ENCODE results near the gene ADAMTS7.
A peak's percentile ranks its signal among the peaks of the same experiment; 100 is the strongest.
"Not testable (repeated sequence)": the region's sequence is repeated elsewhere in the genome, so short reads cannot be mapped to it uniquely, and the experiment has no call there.

ADAMTS7 gene

DNA sequence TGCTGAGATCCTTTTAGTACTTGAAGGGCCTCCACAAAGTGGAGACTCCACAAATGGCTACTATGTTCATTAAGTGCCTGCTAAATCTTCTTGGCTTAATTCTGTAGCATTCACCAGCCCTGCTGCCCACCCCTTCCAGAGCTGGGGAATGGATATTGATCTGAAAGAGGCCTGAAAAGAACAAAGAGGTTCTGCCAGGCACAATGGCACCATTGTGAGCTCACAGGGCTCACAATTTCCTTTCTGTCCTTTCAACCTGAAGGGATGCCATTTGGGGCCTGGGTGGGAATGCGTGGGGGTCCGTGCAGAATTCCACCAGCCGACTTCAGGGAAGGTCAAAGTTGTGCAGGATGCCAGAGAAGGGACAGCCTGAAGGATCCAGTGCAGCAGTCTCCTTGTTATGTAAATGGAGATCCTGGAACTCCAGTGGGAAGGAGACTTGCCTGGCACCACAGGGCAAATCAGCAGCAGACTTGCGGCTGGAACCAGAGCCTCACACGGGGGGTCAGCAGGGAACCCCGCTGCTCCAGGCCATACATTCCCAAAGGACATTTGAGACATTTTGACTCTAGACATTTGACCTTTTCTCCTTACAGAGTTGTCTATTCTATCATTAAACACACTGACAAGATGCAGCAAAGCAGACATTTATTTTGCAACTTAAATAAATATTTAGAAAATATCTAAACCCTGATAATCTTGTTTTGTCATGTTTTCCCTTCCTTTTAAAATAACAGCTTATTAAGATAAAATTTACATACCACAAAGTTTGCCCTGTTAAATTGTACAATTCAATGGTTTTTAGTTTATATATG, 39.9 kb upstream of the ADAMTS7 start:
- TF ChIP-seq, protein P1, sequence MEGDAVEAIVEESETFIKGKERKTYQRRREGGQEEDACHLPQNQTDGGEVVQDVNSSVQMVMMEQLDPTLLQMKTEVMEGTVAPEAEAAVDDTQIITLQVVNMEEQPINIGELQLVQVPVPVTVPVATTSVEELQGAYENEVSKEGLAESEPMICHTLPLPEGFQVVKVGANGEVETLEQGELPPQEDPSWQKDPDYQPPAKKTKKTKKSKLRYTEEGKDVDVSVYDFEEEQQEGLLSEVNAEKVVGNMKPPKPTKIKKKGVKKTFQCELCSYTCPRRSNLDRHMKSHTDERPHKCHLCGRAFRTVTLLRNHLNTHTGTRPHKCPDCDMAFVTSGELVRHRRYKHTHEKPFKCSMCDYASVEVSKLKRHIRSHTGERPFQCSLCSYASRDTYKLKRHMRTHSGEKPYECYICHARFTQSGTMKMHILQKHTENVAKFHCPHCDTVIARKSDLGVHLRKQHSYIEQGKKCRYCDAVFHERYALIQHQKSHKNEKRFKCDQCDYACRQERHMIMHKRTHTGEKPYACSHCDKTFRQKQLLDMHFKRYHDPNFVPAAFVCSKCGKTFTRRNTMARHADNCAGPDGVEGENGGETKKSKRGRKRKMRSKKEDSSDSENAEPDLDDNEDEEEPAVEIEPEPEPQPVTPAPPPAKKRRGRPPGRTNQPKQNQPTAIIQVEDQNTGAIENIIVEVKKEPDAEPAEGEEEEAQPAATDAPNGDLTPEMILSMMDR (conservative IDR thresholded peaks at IDR 0.05; ENCODE audit: low read length), result no peak
- DNase-seq (ENCODE audit: low read depth), result no peak
- no peak overlapping the region for H3K4me3 ChIP-seq (ENCODE audit: low read length)

DNA sequence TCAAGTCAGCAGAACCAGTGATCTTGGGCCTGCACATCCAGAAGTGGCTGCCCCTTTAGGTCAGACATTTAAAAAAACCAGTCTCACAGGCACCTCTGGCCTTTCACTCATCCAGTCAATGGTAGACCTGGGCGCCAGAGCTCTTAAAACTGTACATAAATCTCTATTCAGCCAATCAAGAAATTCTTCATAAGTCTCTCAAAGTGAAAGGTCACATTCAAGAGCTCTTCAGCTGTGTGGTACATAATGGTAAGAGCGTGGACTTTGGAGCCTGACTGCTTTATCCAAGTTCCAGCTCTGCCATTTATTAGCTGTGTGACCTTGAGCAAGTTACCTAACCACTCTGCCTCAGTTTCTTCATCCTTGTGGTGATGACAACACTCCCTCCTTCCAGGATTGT, 39.1 kb upstream of the ADAMTS7 start:
- no peak overlapping the region for H3K4me3 ChIP-seq (ENCODE audit: low read length)
- no peak for DNase-seq (ENCODE audit: low read depth)
- TF ChIP-seq, protein P1 (conservative IDR thresholded peaks at IDR 0.05; ENCODE audit: low read length), result no peak

DNA sequence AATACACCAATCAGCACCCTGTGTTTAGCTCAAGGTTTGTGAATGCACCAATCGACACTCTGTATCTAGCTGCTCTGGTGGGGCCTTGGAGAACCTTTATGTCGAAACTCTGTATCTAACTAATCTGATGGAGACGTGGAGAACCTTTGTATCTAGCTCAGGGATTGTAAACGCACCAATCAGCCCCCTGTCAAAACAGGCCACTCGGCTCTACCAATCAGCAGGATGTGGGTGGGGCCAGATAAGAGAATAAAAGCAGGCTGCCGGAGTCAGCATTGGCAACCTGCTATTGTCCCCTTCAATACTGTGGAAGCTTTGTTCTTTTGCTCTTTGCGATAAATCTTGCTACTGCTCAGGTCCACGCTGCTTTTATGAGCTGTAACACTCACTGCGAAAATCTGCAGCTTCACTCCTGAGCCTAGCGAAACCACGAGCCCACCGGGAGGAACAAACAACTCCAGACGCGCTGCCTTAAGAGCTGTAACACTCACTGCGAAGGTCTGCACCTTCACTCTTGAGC, 36.2 kb upstream of the ADAMTS7 start:
- not testable (repeated sequence) for DNase-seq (ENCODE audit: low read depth); H3K4me3 ChIP-seq (ENCODE audit: low read length)

DNA sequence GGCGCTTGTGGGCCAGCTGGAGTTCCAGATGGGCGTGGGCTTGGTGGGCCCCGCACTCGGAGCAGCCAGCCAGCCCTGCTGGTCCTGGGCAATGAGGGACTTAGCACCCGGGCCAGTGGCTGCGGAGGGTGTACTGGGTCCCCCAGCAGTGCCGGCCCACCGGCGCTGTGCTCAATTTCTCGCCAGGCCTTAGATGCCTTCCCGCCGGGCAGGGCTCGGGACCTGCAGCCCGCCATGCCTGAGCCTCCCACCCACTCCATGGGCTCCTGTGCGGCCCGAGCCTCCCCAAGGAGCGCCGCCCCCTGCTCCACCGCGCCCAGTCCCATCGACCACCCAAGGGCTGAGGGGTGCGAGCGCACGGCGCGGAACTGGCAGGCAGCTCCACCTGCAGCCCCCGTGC, 35.6 kb upstream of the ADAMTS7 start:
- DNase-seq (ENCODE audit: low read depth); H3K4me3 ChIP-seq (ENCODE audit: low read length): not testable (repeated sequence)

DNA sequence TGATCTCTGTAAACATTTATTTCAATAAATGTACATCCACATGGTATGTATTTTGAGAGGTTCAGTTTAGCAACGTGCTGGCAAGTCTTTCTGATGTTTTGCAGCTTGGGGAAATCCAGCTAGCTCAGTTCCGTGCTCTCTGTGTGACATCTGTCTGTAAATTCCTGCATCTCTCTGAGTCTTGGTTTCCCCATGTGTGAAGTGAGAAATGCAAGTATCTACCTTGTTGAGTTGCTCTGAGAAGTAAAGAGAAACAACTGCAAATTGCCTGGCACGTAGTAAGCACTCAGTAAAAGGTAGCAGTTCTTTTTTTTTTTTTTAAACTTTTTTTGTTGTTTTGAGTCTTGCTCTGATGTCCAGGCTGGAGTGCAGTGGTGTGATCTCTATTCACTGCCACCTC, 31.3 kb upstream of the ADAMTS7 start:
- no peak for DNase-seq (ENCODE audit: low read depth)
- H3K4me3 ChIP-seq (ENCODE audit: low read length), result no peak overlapping the region
- TF ChIP-seq, protein P1 (conservative IDR thresholded peaks at IDR 0.05; ENCODE audit: low read length), result no peak

DNA sequence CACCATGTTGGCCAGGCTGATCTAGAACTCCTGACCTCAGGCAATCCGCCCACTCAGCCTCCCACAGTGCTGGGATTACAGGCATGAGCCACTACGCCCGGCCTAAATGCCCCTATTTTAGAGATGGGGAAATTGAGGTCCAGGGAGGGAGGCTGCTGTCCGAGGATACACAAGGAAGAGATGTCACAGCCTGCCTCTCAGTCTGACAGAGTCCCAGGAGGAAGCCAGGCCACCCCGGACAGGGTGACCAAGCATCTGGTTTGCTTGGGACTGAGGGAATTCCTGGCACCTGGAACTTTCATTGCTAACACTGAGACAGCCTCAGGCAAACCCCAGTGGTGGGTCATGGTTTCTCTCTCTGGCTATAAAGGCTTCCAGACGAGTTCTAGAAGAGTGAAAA, 30.6 kb upstream of the ADAMTS7 start:
- H3K4me3 ChIP-seq (ENCODE audit: low read length), result no peak overlapping the region
- no peak for DNase-seq (ENCODE audit: low read depth)
- TF ChIP-seq, protein P1 (conservative IDR thresholded peaks at IDR 0.05; ENCODE audit: low read length), result no peak

DNA sequence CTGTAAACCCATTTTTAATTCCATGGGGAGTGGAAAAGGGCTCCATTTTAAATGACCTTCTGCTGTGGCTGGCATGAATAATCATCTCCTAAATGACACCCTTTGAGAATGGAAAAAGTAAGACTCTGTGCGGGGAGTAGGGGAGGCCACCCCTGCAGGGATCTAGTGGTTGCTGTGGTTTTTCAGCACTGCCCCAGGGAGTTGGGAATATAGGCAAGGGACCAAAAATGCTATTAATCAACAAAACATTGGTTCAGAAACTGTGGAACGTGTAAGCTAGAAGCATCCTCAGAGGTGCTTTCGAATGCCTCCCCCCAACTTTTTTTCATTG, 30.1 kb upstream of the ADAMTS7 start:
- TF ChIP-seq, protein P1 (conservative IDR thresholded peaks at IDR 0.05; ENCODE audit: low read length), result no peak
- H3K4me3 ChIP-seq (ENCODE audit: low read length), result no peak overlapping the region
- peak; percentile 25 for DNase-seq (ENCODE audit: low read depth)

DNA sequence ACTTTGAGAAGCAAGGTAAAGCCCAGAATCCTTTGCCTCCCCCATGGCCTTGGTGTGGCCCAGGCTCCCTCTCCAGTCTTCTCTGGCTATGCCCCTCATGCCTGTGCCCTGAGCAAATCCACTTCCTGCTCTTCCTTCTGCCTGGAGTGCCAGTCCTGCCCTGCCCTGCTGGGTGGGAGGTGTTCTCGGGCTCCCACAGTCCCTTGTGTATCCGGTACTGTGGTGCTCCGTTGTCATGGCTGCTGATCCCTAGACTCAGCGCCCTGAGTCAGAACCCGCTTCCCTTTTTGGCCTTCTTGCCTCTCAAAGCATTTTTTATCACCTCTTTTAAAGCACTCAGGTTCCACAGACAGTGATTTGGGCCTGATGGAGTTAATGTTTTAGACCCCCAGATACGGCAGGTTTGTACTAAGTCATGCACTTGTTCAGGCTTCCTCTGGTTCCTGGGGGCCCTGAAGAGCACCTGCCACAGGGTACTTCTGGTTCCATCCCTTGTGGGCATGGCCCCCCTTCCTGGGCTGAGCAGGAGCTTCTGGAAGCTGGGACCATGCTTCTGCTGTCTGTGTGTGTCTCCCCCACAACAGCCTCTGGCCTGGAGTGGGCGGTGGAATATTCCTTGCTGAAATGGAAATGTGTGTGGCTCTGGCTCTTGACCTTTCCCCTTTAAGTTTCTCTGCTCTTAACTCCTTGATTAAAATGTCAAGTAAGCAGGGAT, 29.6 kb upstream of the ADAMTS7 start:
- peak; percentile 11 for DNase-seq (ENCODE audit: low read depth)
- TF ChIP-seq, protein P1 (conservative IDR thresholded peaks at IDR 0.05; ENCODE audit: low read length), result no peak
- H3K4me3 ChIP-seq (ENCODE audit: low read length), result no peak overlapping the region

DNA sequence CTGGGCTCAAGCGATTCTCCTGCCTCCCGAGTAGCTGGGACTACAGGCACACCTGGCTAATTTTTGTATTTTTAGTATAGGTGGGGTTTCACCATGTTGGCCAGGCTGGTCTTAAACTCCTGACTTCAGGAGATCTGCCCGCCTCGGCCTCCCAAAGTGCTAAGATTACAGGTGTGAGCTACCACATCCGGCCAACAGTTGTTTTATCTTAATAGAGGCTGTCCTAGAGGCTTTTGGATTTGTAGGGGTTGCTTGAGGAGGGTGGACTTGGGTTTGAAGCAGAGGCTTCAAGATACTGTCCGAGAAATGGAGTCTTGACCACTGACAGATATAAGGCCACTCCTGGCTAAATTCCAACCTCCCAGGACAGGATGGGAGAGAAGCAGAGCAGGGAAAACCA, 27.9 kb upstream of the ADAMTS7 start:
- not testable (repeated sequence) for DNase-seq (ENCODE audit: low read depth); H3K4me3 ChIP-seq (ENCODE audit: low read length)

All from AG10803 (cell line).